IMR-90 (cell line): ENCODE data around the gene DUSP16. TPM values are rescaled to one million over a fixed set of nuclear protein-coding genes. Genes with fewer than 3 reads are reported as not detected.
"Not testable (repeated sequence)": the region's sequence is repeated elsewhere in the genome, so short reads cannot be mapped to it uniquely, and the experiment has no call there.

Experiments
- ATAC-seq: fragments of 200-7000 bp; cut with Tn5 transposase; 2 replicates; pipeline ENCODE4 v1.9.1; 2020; ENCODE audit warnings: low read depth, mild to moderate bottlenecking, moderate library complexity
- BruUV-seq: library from RNA; stranded (reverse); fragments of 400-500 nt; replicated peaks from 2 replicates; lab custom pipeline; 2021; lab: Mats Ljungman, UMichigan
- CTCF ChIA-PET: fragments of 300-600 bp; formaldehyde crosslinking; extraction: SDS; loops from one replicate; lab custom pipeline; 2021; ENCODE audit warnings: antibody characterized with exemption; lab: Yijun Ruan, JAX
- POLR2A ChIA-PET: fragments of 300-600 bp; sonication (Branson Sonifier 250); formaldehyde crosslinking; loops from one replicate; lab custom pipeline; 2022; ENCODE audit warnings: antibody characterized with exemption; ENCODE audit not compliant: unreplicated experiment; lab: Charles Lee
- DNase-seq: peaks from one replicate; pipeline ENCODE4 v3.0.0; 2013
- H2AFZ ChIP-seq: replicated peaks from 2 replicates; pipeline ENCODE3; 2013; ENCODE audit warnings: low read length, mild to moderate bottlenecking; ENCODE audit not compliant: poor library complexity
- H2AK5ac ChIP-seq: 2 replicates; pipeline ENCODE4 v1.6.1; 2013; ENCODE audit warnings: low read depth, low read length, inconsistent platforms
- H2AK9ac ChIP-seq: replicated peaks from 2 replicates; pipeline ENCODE3; 2013; ENCODE audit warnings: mild to moderate bottlenecking, low read depth, low read length, moderate library complexity; ENCODE audit not compliant: poor library complexity
- H2BK120ac ChIP-seq: 2 replicates; pipeline ENCODE4 v1.6.1; 2013; ENCODE audit warnings: low read depth, low read length, inconsistent platforms
- H2BK15ac ChIP-seq: 3 replicates; pipeline ENCODE4 v1.6.1; 2013; ENCODE audit warnings: low read depth, low read length, inconsistent platforms
- H2BK20ac ChIP-seq: 2 replicates; pipeline ENCODE4 v1.6.1; 2013; ENCODE audit warnings: low read depth, mild to moderate bottlenecking, inconsistent platforms, low read length, moderate library complexity
- H2BK5ac ChIP-seq: 2 replicates; pipeline ENCODE4 v1.6.1; 2013; ENCODE audit warnings: mild to moderate bottlenecking, low read depth, low read length, inconsistent platforms; ENCODE audit not compliant: poor library complexity, severe bottlenecking
- H3K14ac ChIP-seq: replicated peaks from 2 replicates; pipeline ENCODE4 v1.6.1; 2013; ENCODE audit warnings: low read depth, low read length, inconsistent platforms
- H3K18ac ChIP-seq: 2 replicates; pipeline ENCODE4 v1.6.1; 2013; ENCODE audit warnings: low read depth, low read length, control low read depth
- H3K23ac ChIP-seq: 2 replicates; pipeline ENCODE4 v1.6.1; 2013; ENCODE audit warnings: low read depth, low read length, inconsistent platforms
- H3K27ac ChIP-seq: 2 replicates; pipeline ENCODE4 v1.5.1; 2013; ENCODE audit warnings: mild to moderate bottlenecking, control low read depth, low read length; ENCODE audit not compliant: insufficient read depth
- H3K27me3 ChIP-seq: 2 replicates; pipeline ENCODE4 v1.6.1; 2013; ENCODE audit warnings: low read length; ENCODE audit not compliant: control insufficient read depth, insufficient read depth
- H3K36me3 ChIP-seq: 2 replicates; pipeline ENCODE4 v1.6.1; 2013; ENCODE audit warnings: low read length, mixed read lengths; ENCODE audit not compliant: control insufficient read depth, insufficient read depth
- H3K4ac ChIP-seq: 2 replicates; pipeline ENCODE4 v1.6.1; 2013; ENCODE audit warnings: low read depth, low read length, inconsistent platforms
- H3K4me1 ChIP-seq: 2 replicates; pipeline ENCODE4 v1.6.1; 2013; ENCODE audit warnings: low read length, mixed read lengths; ENCODE audit not compliant: control insufficient read depth, insufficient read depth
- H3K4me2 ChIP-seq: 2 replicates; pipeline ENCODE4 v1.6.1; 2013; ENCODE audit warnings: low read depth, mild to moderate bottlenecking, control low read depth, low read length, moderate library complexity
- H3K4me3 ChIP-seq: 2 replicates; pipeline ENCODE4 v1.5.1; 2013; ENCODE audit warnings: low read depth, mild to moderate bottlenecking, control low read depth, low read length, moderate library complexity; ENCODE audit not compliant: insufficient read depth
- H3K56ac ChIP-seq: 2 replicates; pipeline ENCODE4 v1.6.1; 2013; ENCODE audit warnings: low read length, inconsistent platforms; ENCODE audit not compliant: insufficient read depth; ENCODE audit errors: extremely low read depth
- H3K79me1 ChIP-seq, 2 experiments: 2 replicates each; pipeline ENCODE4 v1.6.1; 2013; ENCODE audit warnings: low read length in 2 of 2, inconsistent platforms in 1 of 2, low read depth in 1 of 2
- H3K9ac ChIP-seq: 2 replicates; pipeline ENCODE4 v1.6.1; 2013; ENCODE audit warnings: low read depth, low read length, control low read depth
- H3K9me1 ChIP-seq: 2 replicates; pipeline ENCODE4 v1.6.1; 2013; ENCODE audit warnings: low read length, inconsistent platforms; ENCODE audit not compliant: insufficient read depth
- H3K9me3 ChIP-seq: 2 replicates; pipeline ENCODE4 v1.6.1; 2013; ENCODE audit warnings: low read length; ENCODE audit not compliant: control insufficient read depth, insufficient read depth
- H4K20me1 ChIP-seq: 2 replicates; pipeline ENCODE4 v1.6.1; 2013; ENCODE audit warnings: low read length, inconsistent platforms; ENCODE audit not compliant: insufficient read depth
- H4K5ac ChIP-seq: 2 replicates; pipeline ENCODE4 v1.6.1; 2013; ENCODE audit warnings: mild to moderate bottlenecking, low read depth, low read length, control low read depth
- H4K8ac ChIP-seq, 2 experiments: 2 replicates each; pipeline ENCODE4 v1.6.1; 2013; ENCODE audit warnings: low read depth in 2 of 2, low read length in 2 of 2, control low read depth in 1 of 2, inconsistent platforms in 1 of 2
- H4K91ac ChIP-seq: 2 replicates; pipeline ENCODE4 v1.6.1; 2013; ENCODE audit warnings: low read depth, low read length, inconsistent platforms; ENCODE audit not compliant: insufficient read depth
- WGBS, 2 experiments: methylation state at CpG; one replicate each; pipeline versions ENCODE4 v1.1.5 to v1.1.7; 2013; ENCODE audit warnings: missing lambda C conversion rate in 2 of 2; ENCODE audit not compliant: insufficient read length in 1 of 2; ENCODE audit errors: extremely low coverage in 2 of 2; 5-methylcytosine and 5-hydroxymethylcytosine counted together
- dilution Hi-C: fragments of 300-500 bp; cut with HindIII; formaldehyde crosslinking; loops from one replicate; pipeline ENCODE4 v1.14.3; 2018; ENCODE audit warnings: low sequenced_read_pairs; ENCODE audit not compliant: unreplicated experiment
- in situ Hi-C: fragments of 300-500 bp; cut with MboI; formaldehyde crosslinking; loops from 3 replicates; pipeline ENCODE4 v1.14.3; 2019; ENCODE audit warnings: low sequenced_read_pairs, inconsistent platforms, mixed read lengths
- intact Hi-C: fragments of 100-400 bp; cut with micrococcal nuclease; formaldehyde crosslinking; loops from 2 replicates; pipeline ENCODE4 v1.10.0; 2022
- polyA plus RNA-seq, 3 experiments: library from polyadenylated mRNA; depleted of rRNA; stranded (reverse); fragments of >200 nt; gene quantifications; 2 replicates each; pipeline ENCODE4 v1.2.3, GENCODE V29; 2012; ENCODE audit warnings: low replicate concordance in 1 of 3
- total RNA-seq: library from RNA; depleted of rRNA; stranded (reverse); fragments of >200 nt; gene quantifications from 2 replicates; pipeline ENCODE4 v1.2.3, GENCODE V29; 2012

DUSP16 gene
- total and polyA plus RNA-seq, 2 of the 4 experiments (the other 2 are of a cell fraction) = 4.7 to 10.0 TPM

- H3K4me1 ChIP-seq, H2AFZ ChIP-seq, POLR2A ChIA-PET, H4K5ac ChIP-seq, H2BK120ac ChIP-seq, H3K4me2 ChIP-seq, H3K36me3 ChIP-seq, H4K91ac ChIP-seq, H3K56ac ChIP-seq, H2BK15ac ChIP-seq, H3K27me3 ChIP-seq, DNase-seq, H3K14ac ChIP-seq, H4K20me1 ChIP-seq, ATAC-seq, CTCF ChIA-PET, H2BK5ac ChIP-seq, H3K23ac ChIP-seq, H3K4me3 ChIP-seq, H3K9ac ChIP-seq, H3K9me3 ChIP-seq, in situ Hi-C loops, H3K9me1 ChIP-seq, H3K18ac ChIP-seq, H3K27ac ChIP-seq, H4K8ac ChIP-seq, intact Hi-C loops, H2AK5ac ChIP-seq, H3K4ac ChIP-seq, H2BK20ac ChIP-seq, dilution Hi-C loops, H2AK9ac ChIP-seq, BruUV-seq: not testable (repeated sequence)
- WGBS, 2 experiments = 93% methylated on average over 3 of the region's 7 CpGs; no CpG with 5 or more reads in 1 of the 2 experiments
- H3K79me1 ChIP-seq = peaks cover 20 to 31% of the 10 kb centered on the region in 2 experiments; a peak in 3 of 4 replicates
Measured at GRCh38 chr12:12502130-12502814, 60.4 kb downstream of the DUSP16 start.
